Ramos (cell line): ENCODE measurements around the gene UBE2D4.

ENCODE experiments used
- in situ Hi-C: fragments of 300-500 bp; cut with MboI; formaldehyde crosslinking; loops from one replicate; pipeline ENCODE4 v1.14.3; 2022; ENCODE audit warnings: low sequenced_read_pairs; ENCODE audit not compliant: unreplicated experiment

The UBE2D4 gene

GRCh38 chr7:43906331-43907010, 19.8 kb upstream of the UBE2D4 start, which contains the start of gene URGCP:
Gene URGCP, minus strand, starts transcription at chr7:43906596. Its CDS starts 21 bp downstream, at chr7:43906575.
- in situ Hi-C loops = no loop called here

GRCh38 chr7:43914795-43915194, 11.4 kb upstream of the UBE2D4 start:
- in situ Hi-C loops = no loop called here

GRCh38 chr7:43915907-43916306, 10.3 kb upstream of the UBE2D4 start:
- in situ Hi-C loops = no loop called here

- in situ Hi-C loops = no loop called here
These were observed 4.8 kb upstream of the UBE2D4 start for GRCh38 chr7:43921423-43921822.

GRCh38 chr7:43922726-43923125, 3.5 kb upstream of the UBE2D4 start:
- in situ Hi-C loops = no loop called here

- in situ Hi-C loops = no loop called here
These were observed 525 bp downstream of the UBE2D4 start for GRCh38 chr7:43926798-43927123.

GRCh38 chr7:43927810-43928209, 1.6 kb downstream of the UBE2D4 start:
- in situ Hi-C loops = no loop called here

GRCh38 chr7:43929529-43930457, 3.6 kb downstream of the UBE2D4 start:
- in situ Hi-C loops = no loop called here

- in situ Hi-C loops = no loop called here
These were observed 5.1 kb downstream of the UBE2D4 start for GRCh38 chr7:43931346-43931745.

GRCh38 chr7:43933902-43934560, 7.8 kb downstream of the UBE2D4 start:
- in situ Hi-C loops = no loop called here

- in situ Hi-C loops = no loop called here
These were observed 11.2 kb downstream of the UBE2D4 start for GRCh38 chr7:43937444-43937843.

GRCh38 chr7:43938892-43939482, 12.8 kb downstream of the UBE2D4 start:
- in situ Hi-C loops = no loop called here

- in situ Hi-C loops = no loop called here
These were observed 16.0 kb downstream of the UBE2D4 start for GRCh38 chr7:43942250-43942649.

GRCh38 chr7:43942997-43943396, 16.8 kb downstream of the UBE2D4 start:
- in situ Hi-C loops = no loop called here

GRCh38 chr7:43943417-43944187, 17.4 kb downstream of the UBE2D4 start:
- in situ Hi-C loops = no loop called here

GRCh38 chr7:43944286-43944685, 18.1 kb downstream of the UBE2D4 start:
- in situ Hi-C loops = no loop called here

- in situ Hi-C loops = no loop called here
These were observed 25.8 kb downstream of the UBE2D4 start for GRCh38 chr7:43952028-43952427.

- in situ Hi-C loops = no loop called here
These were observed 26.8 kb downstream of the UBE2D4 start for GRCh38 chr7:43953071-43953470.

GRCh38 chr7:43954524-43955228, 28.4 kb downstream of the UBE2D4 start:
- in situ Hi-C loops = no loop called here
